Measurements from ENCODE around the gene OLIG1. TPM values are rescaled to one million over a fixed set of nuclear protein-coding genes. Genes with fewer than 3 reads are reported as not detected.

Gene OLIG1
- total RNA-seq, 2 experiments from 2014 or later = not detected

DNA sequence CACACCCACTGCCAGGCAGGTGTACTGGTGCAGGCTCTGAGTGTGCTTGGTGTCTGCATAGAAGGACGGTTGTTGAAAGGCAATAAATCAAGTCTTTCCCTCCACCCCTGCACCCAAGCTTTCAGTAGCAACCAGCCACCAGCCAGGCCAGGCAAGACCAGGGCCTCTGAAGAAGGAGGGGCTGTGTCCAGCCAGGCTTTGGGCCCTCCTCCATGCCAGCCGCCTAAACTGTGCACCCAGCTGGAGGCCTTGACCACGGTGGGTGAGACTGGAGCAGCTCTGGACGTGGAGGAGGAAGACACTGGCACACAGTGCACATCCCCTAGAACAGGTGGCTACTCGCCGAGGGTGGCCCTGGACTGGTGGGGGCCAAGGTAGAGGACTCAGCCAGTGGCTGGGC lies 39.3 kb upstream of the OLIG1 start:
- no peak overlapping the region for H3K27ac ChIP-seq (ENCODE audit: low read depth, low read length, poor library complexity, severe bottlenecking)
- ChIA-PET POLR2A (interaction anchor here (0.6 kb wide), 1 partner anchor 8 kb away, joined by 3 read pairs; no protein-coding TSS in a partner anchor), CTCF (ENCODE audit: unreplicated experiment) (no interaction called here)
- no peak overlapping the region for H3K4me3 ChIP-seq (ENCODE audit: low read depth, low read length, poor library complexity, severe bottlenecking)
- no peaks in the 10 kb centered on the region for H3K79me2 ChIP-seq (ENCODE audit: insufficient read depth, low read depth, low read length)
- H3K9me3 ChIP-seq (ENCODE audit: low read length) = no peaks in the 10 kb centered on the region
- no peaks in the 10 kb centered on the region for H3K9me2 ChIP-seq (ENCODE audit: insufficient read depth, low read length)
- no peak overlapping the region for H3K4me2 ChIP-seq (ENCODE audit: low read length)
- H3K36me3 ChIP-seq (ENCODE audit: insufficient read depth, low read length) = no peaks in the 10 kb centered on the region
- BruUV-seq (replicated peaks) = no TSS peak
- H3K4me1 ChIP-seq (ENCODE audit: insufficient read depth, low read length, poor library complexity, severe bottlenecking) = no peaks in the 10 kb centered on the region
- H2AFZ ChIP-seq (ENCODE audit: low read length) = no peak overlapping the region
- DNase-seq (ENCODE audit: low spot score) = no peak
- intact Hi-C loops (cut with micrococcal nuclease; ENCODE audit: unreplicated experiment) = no loop called here
- TF ChIP-seq, protein P1, sequence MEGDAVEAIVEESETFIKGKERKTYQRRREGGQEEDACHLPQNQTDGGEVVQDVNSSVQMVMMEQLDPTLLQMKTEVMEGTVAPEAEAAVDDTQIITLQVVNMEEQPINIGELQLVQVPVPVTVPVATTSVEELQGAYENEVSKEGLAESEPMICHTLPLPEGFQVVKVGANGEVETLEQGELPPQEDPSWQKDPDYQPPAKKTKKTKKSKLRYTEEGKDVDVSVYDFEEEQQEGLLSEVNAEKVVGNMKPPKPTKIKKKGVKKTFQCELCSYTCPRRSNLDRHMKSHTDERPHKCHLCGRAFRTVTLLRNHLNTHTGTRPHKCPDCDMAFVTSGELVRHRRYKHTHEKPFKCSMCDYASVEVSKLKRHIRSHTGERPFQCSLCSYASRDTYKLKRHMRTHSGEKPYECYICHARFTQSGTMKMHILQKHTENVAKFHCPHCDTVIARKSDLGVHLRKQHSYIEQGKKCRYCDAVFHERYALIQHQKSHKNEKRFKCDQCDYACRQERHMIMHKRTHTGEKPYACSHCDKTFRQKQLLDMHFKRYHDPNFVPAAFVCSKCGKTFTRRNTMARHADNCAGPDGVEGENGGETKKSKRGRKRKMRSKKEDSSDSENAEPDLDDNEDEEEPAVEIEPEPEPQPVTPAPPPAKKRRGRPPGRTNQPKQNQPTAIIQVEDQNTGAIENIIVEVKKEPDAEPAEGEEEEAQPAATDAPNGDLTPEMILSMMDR (conservative IDR thresholded peaks at IDR 0.05; ENCODE audit: low read length) = no peak
- no peak for TF ChIP-seq EZH2phosphoT487 (IDR thresholded peaks at IDR 0.05; ENCODE audit: borderline replicate concordance, low read depth, low read length)
- no peaks in the 10 kb centered on the region for H4K20me1 ChIP-seq (ENCODE audit: insufficient read depth, low read length)

DNA sequence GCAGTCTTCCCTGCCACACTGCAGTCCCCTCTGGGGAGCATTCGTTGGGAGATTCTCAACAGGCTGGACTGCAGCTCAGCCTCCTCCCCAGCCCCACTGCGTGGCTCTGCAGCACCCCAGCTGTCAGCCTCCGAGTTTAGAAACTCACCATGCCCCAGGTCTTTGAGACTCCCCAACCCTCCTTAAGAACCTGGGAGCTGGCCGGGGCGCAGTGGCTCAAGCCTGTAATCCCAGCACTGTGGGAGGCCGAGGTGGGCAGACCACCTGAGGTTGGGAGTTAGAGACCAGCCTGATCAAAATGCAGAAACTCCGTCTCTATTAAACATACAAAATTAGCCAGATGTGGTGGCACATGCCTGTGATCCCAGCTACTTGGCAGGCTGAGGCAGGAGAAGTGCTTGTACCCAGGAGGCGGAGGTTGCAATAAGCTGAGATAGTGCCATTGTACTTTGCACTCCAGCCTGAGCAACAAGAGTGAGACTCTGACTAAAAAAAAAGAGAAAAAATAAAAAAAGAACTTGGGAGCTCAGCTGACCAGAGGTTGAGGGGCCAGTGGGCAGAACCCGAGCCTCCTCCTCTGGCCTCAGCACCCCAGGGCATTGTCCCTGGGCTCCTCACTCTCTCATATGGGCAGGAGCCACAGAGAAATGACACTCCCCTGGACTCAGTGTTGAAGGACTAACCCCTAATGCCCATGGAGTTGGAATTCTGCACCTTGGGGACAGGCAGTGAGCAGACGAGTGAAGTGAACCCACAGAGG lies 38.6 kb upstream of the OLIG1 start:
- H3K9me3 ChIP-seq (ENCODE audit: low read length) = no peaks in the 10 kb centered on the region
- no peak for TF ChIP-seq EZH2phosphoT487 (IDR thresholded peaks at IDR 0.05; ENCODE audit: borderline replicate concordance, low read depth, low read length)
- TF ChIP-seq, protein P1 (conservative IDR thresholded peaks at IDR 0.05; ENCODE audit: low read length) = no peak
- DNase-seq (ENCODE audit: low spot score) = no peak
- no peak overlapping the region for H3K4me3 ChIP-seq (ENCODE audit: low read depth, low read length, poor library complexity, severe bottlenecking)
- H3K4me2 ChIP-seq (ENCODE audit: low read length) = no peak overlapping the region
- H3K36me3 ChIP-seq (ENCODE audit: insufficient read depth, low read length) = no peaks in the 10 kb centered on the region
- H4K20me1 ChIP-seq (ENCODE audit: insufficient read depth, low read length) = no peaks in the 10 kb centered on the region
- ChIA-PET CTCF (ENCODE audit: unreplicated experiment) (no interaction called here), POLR2A (no interaction called here)
- H2AFZ ChIP-seq (ENCODE audit: low read length) = no peak overlapping the region
- BruUV-seq (replicated peaks) = no TSS peak
- no peak overlapping the region for H3K27ac ChIP-seq (ENCODE audit: low read depth, low read length, poor library complexity, severe bottlenecking)
- no peaks in the 10 kb centered on the region for H3K79me2 ChIP-seq (ENCODE audit: insufficient read depth, low read depth, low read length)
- H3K9me2 ChIP-seq (ENCODE audit: insufficient read depth, low read length) = no peaks in the 10 kb centered on the region
- intact Hi-C loops (cut with micrococcal nuclease; ENCODE audit: unreplicated experiment) = no loop called here
- no peaks in the 10 kb centered on the region for H3K4me1 ChIP-seq (ENCODE audit: insufficient read depth, low read length, poor library complexity, severe bottlenecking)

DNA sequence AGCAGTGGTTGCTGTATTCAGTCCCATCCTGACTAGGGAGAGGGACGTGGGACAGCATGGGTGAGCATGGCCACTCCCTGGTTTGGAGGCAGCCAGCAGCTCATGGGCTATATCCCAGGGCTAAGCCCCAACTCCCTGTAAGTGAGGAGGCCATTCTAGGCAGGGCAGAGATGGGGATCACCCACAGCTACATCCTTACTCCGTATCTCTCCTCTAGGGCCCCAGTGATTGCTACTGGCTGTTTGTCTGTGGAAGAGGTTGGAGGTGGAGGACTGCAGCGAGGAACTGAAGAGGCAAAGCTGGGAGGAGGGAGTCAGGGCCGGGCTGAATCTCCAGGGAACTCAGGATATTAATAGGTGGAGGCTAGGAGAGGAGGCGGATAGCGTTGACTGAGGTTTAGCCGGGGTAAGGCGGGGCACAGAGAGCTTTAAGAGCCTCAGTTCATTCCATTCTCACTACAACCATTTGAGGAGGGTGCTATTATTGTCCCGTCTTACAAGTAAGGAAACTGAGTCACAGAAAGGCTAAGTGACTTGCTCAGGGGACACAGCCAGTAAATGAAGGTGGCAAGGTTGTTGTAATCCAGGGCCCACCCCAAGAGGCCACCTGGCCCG lies 37.4 kb upstream of the OLIG1 start:
- BruUV-seq (replicated peaks) = no TSS peak
- TF ChIP-seq EZH2phosphoT487 (IDR thresholded peaks at IDR 0.05; ENCODE audit: borderline replicate concordance, low read depth, low read length) = no peak
- TF ChIP-seq, protein P1 (conservative IDR thresholded peaks at IDR 0.05; ENCODE audit: low read length) = no peak
- Histone ChIP-seq H3K36me3 (ENCODE audit: insufficient read depth, low read length) (no peaks in the 10 kb centered on the region), H3K79me2 (ENCODE audit: insufficient read depth, low read depth, low read length) (no peaks in the 10 kb centered on the region), H3K9me2 (ENCODE audit: insufficient read depth, low read length) (no peaks in the 10 kb centered on the region), H3K4me3 (ENCODE audit: low read depth, low read length, poor library complexity, severe bottlenecking) (no peak overlapping the region), H3K4me1 (ENCODE audit: insufficient read depth, low read length, poor library complexity, severe bottlenecking) (no peaks in the 10 kb centered on the region), H2AFZ (ENCODE audit: low read length) (no peak overlapping the region), H3K4me2 (ENCODE audit: low read length) (no peak overlapping the region), H3K27ac (ENCODE audit: low read depth, low read length, poor library complexity, severe bottlenecking) (no peak overlapping the region), H4K20me1 (ENCODE audit: insufficient read depth, low read length) (no peaks in the 10 kb centered on the region), H3K9me3 (ENCODE audit: low read length) (no peaks in the 10 kb centered on the region)
- intact Hi-C loops (cut with micrococcal nuclease; ENCODE audit: unreplicated experiment) = no loop called here
- ChIA-PET POLR2A (no interaction called here), CTCF (ENCODE audit: unreplicated experiment) (no interaction called here)
- DNase-seq (ENCODE audit: low spot score) = no peak

Measured in OCI-LY7 (cell line).